WTC11 (cell line): ENCODE data around the gene CHRNA5. TPM values are rescaled to one million over a fixed set of nuclear protein-coding genes. Genes with fewer than 3 reads are reported as not detected.

ENCODE experiments used
- ATAC-seq: fragments of 200-7000 bp; cut with Tn5 transposase; 2 replicates; pipeline ENCODE4 v1.10.0; 2021; ENCODE audit warnings: mild to moderate bottlenecking, moderate library complexity
- CTCF ChIA-PET: fragments of 300-600 bp; sonication (Branson Sonifier 250); formaldehyde crosslinking; loops from one replicate; lab custom pipeline; 2021; ENCODE audit warnings: antibody characterized with exemption; lab: Charles Lee
- POLR2A ChIA-PET: fragments of 350-600 bp; sonication (Branson Sonifier 250); formaldehyde crosslinking; loops from one replicate; lab custom pipeline; 2021; ENCODE audit warnings: antibody characterized with exemption; lab: Charles Lee
- DNase-seq: peaks from one replicate; pipeline ENCODE4 v3.0.0; 2021; ENCODE audit warnings: low spot score
- H3K27ac Mint-ChIP-seq: 2 replicates; pipeline ENCODE4 v1.8.0; 2021; ENCODE audit warnings: mixed read lengths
- H3K27me3 Mint-ChIP-seq: 2 replicates; pipeline ENCODE4 v1.8.0; 2021; ENCODE audit warnings: low read depth, mild to moderate bottlenecking, moderate library complexity, mixed read lengths
- H3K36me3 Mint-ChIP-seq: 2 replicates; pipeline ENCODE4 v1.8.0; 2021; ENCODE audit warnings: mixed read lengths
- H3K4me1 Mint-ChIP-seq: 2 replicates; pipeline ENCODE4 v1.8.0; 2022; ENCODE audit warnings: mixed read lengths
- H3K4me3 Mint-ChIP-seq: 2 replicates; pipeline ENCODE4 v1.8.0; 2021; ENCODE audit warnings: mild to moderate bottlenecking, moderate library complexity, mixed read lengths
- H3K9me3 Mint-ChIP-seq: 2 replicates; pipeline ENCODE4 v1.8.0; 2021; ENCODE audit warnings: mixed read lengths
- FOXP4 ChIP-seq: sonication (generic); formaldehyde crosslinking; IDR thresholded peaks from 2 replicates; pipeline ENCODE4 v1.8.0; 2022; ENCODE audit warnings: mild to moderate bottlenecking, missing genetic modification reagents
- JAZF1 ChIP-seq: fragments of 250-450 bp; sonication (Bioruptor Pico); IDR thresholded peaks from 2 replicates; pipeline ENCODE4 v1.9.0; 2021; ENCODE audit warnings: moderate library complexity, mild to moderate bottlenecking, inconsistent platforms
- MLX ChIP-seq: sonication (generic); formaldehyde crosslinking; IDR thresholded peaks from 2 replicates; pipeline ENCODE4 v1.8.1; 2023; ENCODE audit warnings: mild to moderate bottlenecking, missing genetic modification reagents, moderate library complexity
- NR2C2 ChIP-seq: sonication (generic); formaldehyde crosslinking; IDR thresholded peaks from 2 replicates; pipeline ENCODE4 v1.8.0; 2022; ENCODE audit warnings: mild to moderate bottlenecking, missing genetic modification reagents
- RORB ChIP-seq: fragments of 250-450 bp; sonication (Bioruptor Pico); IDR thresholded peaks from 2 replicates; pipeline ENCODE4 v1.9.0; 2021; ENCODE audit warnings: mild to moderate bottlenecking
- TEAD4 ChIP-seq: sonication (generic); formaldehyde crosslinking; IDR thresholded peaks from 2 replicates; pipeline ENCODE4 v1.8.0; 2022; ENCODE audit warnings: mild to moderate bottlenecking, missing genetic modification reagents
- ZBTB21 ChIP-seq: sonication (generic); formaldehyde crosslinking; IDR thresholded peaks from 2 replicates; pipeline ENCODE4 v1.8.1; 2023; ENCODE audit warnings: mild to moderate bottlenecking, missing genetic modification reagents, borderline replicate concordance
- ZNF263 ChIP-seq: sonication (generic); formaldehyde crosslinking; IDR thresholded peaks from 2 replicates; pipeline ENCODE4 v1.8.1; 2022; ENCODE audit warnings: low read depth, mild to moderate bottlenecking, moderate library complexity, missing genetic modification reagents
- ZNF416 ChIP-seq: fragments of 250-450 bp; sonication (Bioruptor Pico); IDR thresholded peaks from 2 replicates; pipeline ENCODE4 v1.9.0; 2021; ENCODE audit warnings: mild to moderate bottlenecking, inconsistent platforms
- ZNF671 ChIP-seq: fragments of 250-450 bp; sonication (Bioruptor Pico); IDR thresholded peaks from 2 replicates; pipeline ENCODE4 v1.8.0; 2021; ENCODE audit warnings: mild to moderate bottlenecking
- total RNA-seq: library from RNA; stranded (reverse); gene quantifications from 3 replicates; pipeline ENCODE4 v1.2.3, GENCODE V29; 2021
- TF ChIP-seq, protein P1 (sequence below): sonication (generic); formaldehyde crosslinking; IDR thresholded peaks from 2 replicates; pipeline ENCODE4 v1.8.0; 2023; ENCODE audit warnings: mild to moderate bottlenecking, missing genetic modification reagents
- TF ChIP-seq, protein P2 (sequence below): fragments of 250-450 bp; sonication (Bioruptor Pico); IDR thresholded peaks from 2 replicates; pipeline ENCODE4 v1.9.0; 2021; ENCODE audit warnings: mild to moderate bottlenecking
- TF ChIP-seq, protein P3 (sequence below): fragments of 250-450 bp; sonication (Bioruptor Pico); IDR thresholded peaks from 2 replicates; pipeline ENCODE4 v1.9.0; 2021; ENCODE audit warnings: mild to moderate bottlenecking
- TF ChIP-seq, protein P4 (sequence below): sonication (generic); formaldehyde crosslinking; IDR thresholded peaks from 2 replicates; pipeline ENCODE4 v1.8.1; 2022; ENCODE audit warnings: missing genetic modification reagents, borderline replicate concordance
- TF ChIP-seq, protein P5 (sequence below): sonication (generic); formaldehyde crosslinking; conservative IDR thresholded peaks from 2 replicates; pipeline ENCODE4 v1.8.1; 2023; ENCODE audit warnings: mild to moderate bottlenecking, low read depth, missing genetic modification reagents, moderate library complexity

CHRNA5 gene
- total RNA-seq, 1 experiment from 2014 or later = 21.0 TPM

- no peaks in the 10 kb centered on the region for H3K4me1 Mint-ChIP-seq
- peaks cover 9% of the 10 kb centered on the region for H3K36me3 Mint-ChIP-seq
- peaks cover 11% of the 10 kb centered on the region for H3K27me3 Mint-ChIP-seq
- no peak for DNase-seq
- TF ChIP-seq FOXP4 (CRISPR knock-in tag) (no peak), TEAD4 (no peak), NR2C2 (no peak), MLX (CRISPR knock-in tag) (no peak)
- TF ChIP-seq, all 79 proteins: peak for 0
- ChIA-PET POLR2A (no interaction called here), CTCF (interaction anchor here (0.8 to 0.9 kb wide), 1 partner anchor 11 kb away, joined by 3 to 6 read pairs; no protein-coding TSS in a partner anchor)
- Mint-ChIP-seq H3K9me3 (no peaks in the 10 kb centered on the region), H3K27ac (no peak overlapping the region), H3K4me3 (no peak overlapping the region)
- no peak for ATAC-seq
These were observed 62.0 kb downstream of the CHRNA5 start for GRCh38 chr15:78627348-78627747.

DNA sequence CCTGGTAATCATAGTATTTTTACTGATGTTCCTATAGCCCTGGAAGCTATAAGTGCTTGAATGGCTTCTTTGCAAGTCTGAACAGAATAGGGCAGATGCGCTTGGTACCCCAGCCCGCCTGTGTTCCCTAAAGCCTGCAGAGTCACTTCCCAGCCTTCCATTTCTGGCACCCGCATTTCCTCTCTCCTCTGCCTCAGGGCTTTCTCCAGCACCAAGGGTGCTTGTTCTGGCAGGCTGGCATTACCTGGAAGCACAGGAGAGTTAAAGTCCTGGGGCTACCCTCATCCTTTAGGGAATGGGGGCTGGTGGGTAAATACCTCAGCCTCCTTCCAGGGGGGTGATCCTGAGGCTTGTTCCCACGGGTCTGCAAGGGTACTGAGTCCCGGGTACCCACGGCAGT is 62.9 kb downstream of the CHRNA5 start:
- no peak for ATAC-seq
- POLR2A ChIA-PET = no interaction called here
- TF ChIP-seq JAZF1 (CRISPR knock-in tag) (no peak), ZNF263 (CRISPR knock-in tag) (no peak), ZNF416 (CRISPR knock-in tag) (no peak), RORB (CRISPR knock-in tag) (no peak), ZNF671 (no peak)
- TF ChIP-seq, protein P1, sequence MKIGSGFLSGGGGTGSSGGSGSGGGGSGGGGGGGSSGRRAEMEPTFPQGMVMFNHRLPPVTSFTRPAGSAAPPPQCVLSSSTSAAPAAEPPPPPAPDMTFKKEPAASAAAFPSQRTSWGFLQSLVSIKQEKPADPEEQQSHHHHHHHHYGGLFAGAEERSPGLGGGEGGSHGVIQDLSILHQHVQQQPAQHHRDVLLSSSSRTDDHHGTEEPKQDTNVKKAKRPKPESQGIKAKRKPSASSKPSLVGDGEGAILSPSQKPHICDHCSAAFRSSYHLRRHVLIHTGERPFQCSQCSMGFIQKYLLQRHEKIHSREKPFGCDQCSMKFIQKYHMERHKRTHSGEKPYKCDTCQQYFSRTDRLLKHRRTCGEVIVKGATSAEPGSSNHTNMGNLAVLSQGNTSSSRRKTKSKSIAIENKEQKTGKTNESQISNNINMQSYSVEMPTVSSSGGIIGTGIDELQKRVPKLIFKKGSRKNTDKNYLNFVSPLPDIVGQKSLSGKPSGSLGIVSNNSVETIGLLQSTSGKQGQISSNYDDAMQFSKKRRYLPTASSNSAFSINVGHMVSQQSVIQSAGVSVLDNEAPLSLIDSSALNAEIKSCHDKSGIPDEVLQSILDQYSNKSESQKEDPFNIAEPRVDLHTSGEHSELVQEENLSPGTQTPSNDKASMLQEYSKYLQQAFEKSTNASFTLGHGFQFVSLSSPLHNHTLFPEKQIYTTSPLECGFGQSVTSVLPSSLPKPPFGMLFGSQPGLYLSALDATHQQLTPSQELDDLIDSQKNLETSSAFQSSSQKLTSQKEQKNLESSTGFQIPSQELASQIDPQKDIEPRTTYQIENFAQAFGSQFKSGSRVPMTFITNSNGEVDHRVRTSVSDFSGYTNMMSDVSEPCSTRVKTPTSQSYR = no peak
- TF ChIP-seq, protein P2, sequence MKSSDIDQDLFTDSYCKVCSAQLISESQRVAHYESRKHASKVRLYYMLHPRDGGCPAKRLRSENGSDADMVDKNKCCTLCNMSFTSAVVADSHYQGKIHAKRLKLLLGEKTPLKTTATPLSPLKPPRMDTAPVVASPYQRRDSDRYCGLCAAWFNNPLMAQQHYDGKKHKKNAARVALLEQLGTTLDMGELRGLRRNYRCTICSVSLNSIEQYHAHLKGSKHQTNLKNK = no peak
- Mint-ChIP-seq H3K36me3 (peaks cover 16% of the 10 kb centered on the region), H3K27me3 (peaks cover 2% of the 10 kb centered on the region), H3K27ac (no peak overlapping the region), H3K4me3 (no peak overlapping the region), H3K9me3 (peaks cover 4% of the 10 kb centered on the region), H3K4me1 (no peaks in the 10 kb centered on the region)
- CTCF ChIA-PET = interaction anchor here (0.9 to 1.1 kb wide), 2 partner anchors 8 to 10 kb away, joined by 3 read pairs; no protein-coding TSS in a partner anchor
- DNase-seq = no peak

GRCh38 chr15:78629031-78629715 is 63.9 kb downstream of the CHRNA5 start:
- ChIA-PET POLR2A (no interaction called here), CTCF (interaction anchor here (0.5 to 1.1 kb wide), 2 partner anchors 9 to 244 kb away, joined by 3 read pairs; partner anchors contain the start of gene MORF4L1)
- TF ChIP-seq ZBTB21 (CRISPR knock-in tag) = no peak
- TF ChIP-seq, protein P3, sequence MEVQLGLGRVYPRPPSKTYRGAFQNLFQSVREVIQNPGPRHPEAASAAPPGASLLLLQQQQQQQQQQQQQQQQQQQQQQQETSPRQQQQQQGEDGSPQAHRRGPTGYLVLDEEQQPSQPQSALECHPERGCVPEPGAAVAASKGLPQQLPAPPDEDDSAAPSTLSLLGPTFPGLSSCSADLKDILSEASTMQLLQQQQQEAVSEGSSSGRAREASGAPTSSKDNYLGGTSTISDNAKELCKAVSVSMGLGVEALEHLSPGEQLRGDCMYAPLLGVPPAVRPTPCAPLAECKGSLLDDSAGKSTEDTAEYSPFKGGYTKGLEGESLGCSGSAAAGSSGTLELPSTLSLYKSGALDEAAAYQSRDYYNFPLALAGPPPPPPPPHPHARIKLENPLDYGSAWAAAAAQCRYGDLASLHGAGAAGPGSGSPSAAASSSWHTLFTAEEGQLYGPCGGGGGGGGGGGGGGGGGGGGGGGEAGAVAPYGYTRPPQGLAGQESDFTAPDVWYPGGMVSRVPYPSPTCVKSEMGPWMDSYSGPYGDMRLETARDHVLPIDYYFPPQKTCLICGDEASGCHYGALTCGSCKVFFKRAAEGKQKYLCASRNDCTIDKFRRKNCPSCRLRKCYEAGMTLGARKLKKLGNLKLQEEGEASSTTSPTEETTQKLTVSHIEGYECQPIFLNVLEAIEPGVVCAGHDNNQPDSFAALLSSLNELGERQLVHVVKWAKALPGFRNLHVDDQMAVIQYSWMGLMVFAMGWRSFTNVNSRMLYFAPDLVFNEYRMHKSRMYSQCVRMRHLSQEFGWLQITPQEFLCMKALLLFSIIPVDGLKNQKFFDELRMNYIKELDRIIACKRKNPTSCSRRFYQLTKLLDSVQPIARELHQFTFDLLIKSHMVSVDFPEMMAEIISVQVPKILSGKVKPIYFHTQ (CRISPR knock-in tag) = no peak
- TF ChIP-seq, protein P4, sequence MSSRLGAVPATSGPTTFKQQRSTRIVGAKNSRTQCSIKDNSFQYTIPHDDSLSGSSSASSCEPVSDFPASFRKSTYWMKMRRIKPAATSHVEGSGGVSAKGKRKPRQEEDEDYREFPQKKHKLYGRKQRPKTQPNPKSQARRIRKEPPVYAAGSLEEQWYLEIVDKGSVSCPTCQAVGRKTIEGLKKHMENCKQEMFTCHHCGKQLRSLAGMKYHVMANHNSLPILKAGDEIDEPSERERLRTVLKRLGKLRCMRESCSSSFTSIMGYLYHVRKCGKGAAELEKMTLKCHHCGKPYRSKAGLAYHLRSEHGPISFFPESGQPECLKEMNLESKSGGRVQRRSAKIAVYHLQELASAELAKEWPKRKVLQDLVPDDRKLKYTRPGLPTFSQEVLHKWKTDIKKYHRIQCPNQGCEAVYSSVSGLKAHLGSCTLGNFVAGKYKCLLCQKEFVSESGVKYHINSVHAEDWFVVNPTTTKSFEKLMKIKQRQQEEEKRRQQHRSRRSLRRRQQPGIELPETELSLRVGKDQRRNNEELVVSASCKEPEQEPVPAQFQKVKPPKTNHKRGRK (CRISPR knock-in tag) = no peak
- TF ChIP-seq, protein P5, sequence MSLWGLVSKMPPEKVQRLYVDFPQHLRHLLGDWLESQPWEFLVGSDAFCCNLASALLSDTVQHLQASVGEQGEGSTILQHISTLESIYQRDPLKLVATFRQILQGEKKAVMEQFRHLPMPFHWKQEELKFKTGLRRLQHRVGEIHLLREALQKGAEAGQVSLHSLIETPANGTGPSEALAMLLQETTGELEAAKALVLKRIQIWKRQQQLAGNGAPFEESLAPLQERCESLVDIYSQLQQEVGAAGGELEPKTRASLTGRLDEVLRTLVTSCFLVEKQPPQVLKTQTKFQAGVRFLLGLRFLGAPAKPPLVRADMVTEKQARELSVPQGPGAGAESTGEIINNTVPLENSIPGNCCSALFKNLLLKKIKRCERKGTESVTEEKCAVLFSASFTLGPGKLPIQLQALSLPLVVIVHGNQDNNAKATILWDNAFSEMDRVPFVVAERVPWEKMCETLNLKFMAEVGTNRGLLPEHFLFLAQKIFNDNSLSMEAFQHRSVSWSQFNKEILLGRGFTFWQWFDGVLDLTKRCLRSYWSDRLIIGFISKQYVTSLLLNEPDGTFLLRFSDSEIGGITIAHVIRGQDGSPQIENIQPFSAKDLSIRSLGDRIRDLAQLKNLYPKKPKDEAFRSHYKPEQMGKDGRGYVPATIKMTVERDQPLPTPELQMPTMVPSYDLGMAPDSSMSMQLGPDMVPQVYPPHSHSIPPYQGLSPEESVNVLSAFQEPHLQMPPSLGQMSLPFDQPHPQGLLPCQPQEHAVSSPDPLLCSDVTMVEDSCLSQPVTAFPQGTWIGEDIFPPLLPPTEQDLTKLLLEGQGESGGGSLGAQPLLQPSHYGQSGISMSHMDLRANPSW (CRISPR knock-in tag) = no peak
- Mint-ChIP-seq H3K36me3 (peaks cover 19% of the 10 kb centered on the region), H3K4me3 (no peak overlapping the region), H3K4me1 (no peaks in the 10 kb centered on the region), H3K27ac (no peak overlapping the region; the same call in 1 of the 2 replicates), H3K9me3 (peaks cover 8% of the 10 kb centered on the region), H3K27me3 (no peaks in the 10 kb centered on the region)
- DNase-seq (no peak), ATAC-seq (no peak)
